ENCODE data around the gene GLCCI1.
A peak's percentile ranks its signal among the peaks of the same experiment; 100 is the strongest.
"Not testable (repeated sequence)": the region's sequence is repeated elsewhere in the genome, so short reads cannot be mapped to it uniquely, and the experiment has no call there.

The GLCCI1 gene

DNA sequence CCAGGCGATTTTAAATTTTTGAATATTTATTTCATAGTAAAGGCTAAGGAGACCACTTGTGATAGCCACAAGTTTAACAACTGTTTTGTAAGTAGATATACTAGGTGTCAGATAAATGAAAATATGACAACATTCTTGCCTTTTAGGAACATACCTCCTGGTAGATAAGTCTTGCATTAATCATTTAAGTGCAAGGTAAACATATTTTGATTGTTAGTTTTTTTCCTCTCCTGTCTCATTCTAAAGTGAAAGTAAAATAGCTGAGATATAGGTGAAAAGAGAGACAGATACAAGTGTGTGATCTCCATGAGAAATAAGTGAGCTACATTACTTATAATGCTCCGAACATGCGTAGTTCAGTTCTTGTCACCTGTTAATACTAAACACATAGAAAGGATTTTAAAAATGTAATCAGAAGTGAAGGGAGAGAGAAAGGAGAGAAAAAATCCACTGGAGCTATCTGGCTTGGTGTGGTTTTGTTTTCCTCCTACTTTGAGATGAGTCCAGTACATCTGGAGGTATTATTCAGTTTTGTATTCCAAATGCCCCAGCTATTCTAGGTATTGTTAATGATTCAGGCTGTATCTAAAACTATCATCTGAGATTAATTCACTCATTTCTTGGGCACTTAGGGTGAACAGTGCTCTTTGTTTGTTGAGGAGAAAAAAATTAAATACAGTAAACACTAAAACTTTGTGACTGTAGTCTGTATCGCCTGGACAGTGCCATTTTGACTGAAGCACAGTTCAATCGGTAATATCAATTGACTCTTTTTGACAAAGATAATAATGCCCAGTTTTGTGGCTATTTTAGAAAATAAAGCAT lies 21.2 kb downstream of the GLCCI1 start:
- no peak for DNase-seq (ENCODE audit: low spot score)

DNA sequence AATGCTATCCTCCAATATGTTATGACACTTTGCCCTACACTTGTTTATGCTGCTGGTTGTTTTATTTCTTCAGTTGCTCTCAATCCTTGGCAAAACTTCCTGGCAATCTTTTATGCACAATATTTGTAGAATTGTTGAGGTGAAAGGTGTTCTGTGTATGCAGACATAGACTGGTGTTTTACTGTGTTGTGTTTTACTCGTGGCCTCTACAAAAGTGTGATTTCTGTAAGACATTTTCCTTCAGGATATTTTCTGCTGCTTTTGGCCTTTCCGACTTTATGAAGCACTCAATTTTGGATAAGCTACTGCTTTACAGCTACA lies 21.8 kb downstream of the GLCCI1 start:
- no peak for DNase-seq (ENCODE audit: low spot score)

DNA sequence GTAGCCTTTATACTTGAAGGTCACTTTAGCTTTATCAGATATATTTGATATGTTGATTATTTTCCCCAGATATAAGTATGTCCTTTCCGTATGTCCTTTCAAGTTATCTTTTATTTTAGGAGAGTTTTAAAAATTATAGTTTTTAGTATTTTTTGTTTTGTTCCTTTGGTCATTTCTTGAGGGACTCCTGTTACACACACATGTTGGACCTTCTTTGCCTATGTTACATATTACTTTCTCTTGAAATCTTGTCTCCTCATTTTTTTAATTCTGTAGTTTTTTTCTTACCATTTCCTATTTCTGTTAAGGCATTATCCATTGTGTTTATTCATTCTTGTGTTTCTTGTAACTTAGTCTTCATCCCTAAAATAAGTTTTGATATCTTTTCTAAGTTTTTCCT lies 23.9 kb downstream of the GLCCI1 start:
- DNase-seq (ENCODE audit: low spot score) = no peak

DNA sequence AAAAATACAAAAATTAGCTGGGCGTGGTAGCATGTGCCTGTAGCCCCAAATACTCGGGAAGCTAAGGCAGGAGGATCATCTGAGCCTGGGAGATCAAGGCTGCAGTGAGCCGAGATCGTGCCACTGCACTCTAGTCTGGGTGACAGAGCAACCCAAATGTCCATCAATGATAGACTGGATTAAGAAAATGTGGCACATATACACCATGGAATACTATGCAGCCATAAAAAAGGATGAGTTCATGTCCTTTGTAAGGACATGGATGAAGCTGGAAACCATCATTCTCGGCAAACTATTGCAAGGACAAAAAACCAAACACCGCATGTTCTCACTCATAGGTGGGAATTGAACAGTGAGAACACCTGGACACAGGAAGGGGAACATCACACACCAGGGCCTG lies 26.8 kb downstream of the GLCCI1 start:
- DNase-seq (ENCODE audit: low spot score) = not testable (repeated sequence)

DNA sequence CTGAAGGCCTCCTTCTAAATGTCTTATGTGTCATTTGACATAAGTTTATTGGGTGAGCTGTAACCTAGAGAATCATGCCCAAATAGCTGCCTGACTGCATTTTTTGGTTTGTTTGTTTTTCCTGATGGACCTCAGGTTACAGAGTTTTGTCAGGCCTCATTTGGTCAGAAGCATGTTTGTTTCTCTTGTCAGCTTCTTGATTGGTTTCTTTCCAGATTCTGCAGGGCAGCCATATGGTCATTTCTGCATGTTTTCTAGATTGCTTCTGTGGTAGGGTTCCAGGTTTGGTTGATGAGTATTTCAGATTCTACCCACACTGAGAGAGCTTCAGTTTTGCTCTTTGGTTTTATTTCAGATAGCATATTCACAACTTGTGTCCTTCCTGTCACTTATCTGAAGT lies 28.0 kb downstream of the GLCCI1 start:
- DNase-seq (ENCODE audit: low spot score) = peak; percentile 4

DNA sequence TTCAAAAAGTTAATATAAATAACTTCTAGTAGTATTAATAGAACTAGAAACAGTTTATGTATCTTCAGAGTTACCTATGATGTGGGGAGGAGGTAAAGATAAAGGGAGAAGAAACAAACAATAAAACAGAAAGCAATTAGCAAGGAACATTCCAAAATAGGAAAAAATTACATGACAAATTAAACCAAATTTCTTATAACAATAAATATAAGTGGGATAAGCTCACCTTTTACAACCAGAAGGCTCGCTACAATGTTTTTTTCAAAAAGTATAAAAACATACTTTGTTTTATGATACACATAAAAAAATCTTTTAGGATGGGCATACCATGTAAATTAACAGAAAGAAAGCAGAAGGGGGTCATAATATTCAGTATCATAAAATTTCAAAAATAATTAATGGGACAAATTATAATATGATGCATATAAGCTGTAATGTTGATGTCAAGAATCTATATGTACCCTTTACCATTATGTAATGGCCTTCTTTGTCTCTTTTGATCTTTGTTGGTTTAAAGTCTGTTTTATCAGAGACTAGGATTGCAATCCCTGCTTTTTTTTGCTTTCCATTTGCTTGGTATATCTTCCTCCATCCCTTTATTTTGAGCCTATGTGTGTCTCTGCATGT lies 31.8 kb downstream of the GLCCI1 start:
- no peak for DNase-seq (ENCODE audit: low spot score)

DNA sequence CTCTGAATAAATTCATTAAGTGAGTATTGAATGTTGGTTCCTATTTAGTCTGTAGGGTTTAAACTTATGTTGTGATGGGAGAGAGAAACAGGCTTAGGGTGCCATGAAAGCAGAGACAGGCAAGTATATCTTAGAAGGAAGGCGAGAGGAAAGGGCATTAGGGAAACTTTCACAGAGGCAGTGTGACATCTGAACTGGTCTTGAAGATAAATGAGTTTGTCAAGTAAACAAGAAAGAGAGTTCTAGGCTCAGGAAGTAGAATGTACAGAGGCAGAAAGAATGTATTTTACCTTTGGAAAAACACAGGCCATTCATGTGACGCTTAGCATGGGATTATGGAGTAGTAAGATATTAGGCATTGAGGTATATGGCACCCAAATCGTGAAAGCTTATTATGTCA lies 34.5 kb downstream of the GLCCI1 start:
- no peak for DNase-seq (ENCODE audit: low spot score)

DNA sequence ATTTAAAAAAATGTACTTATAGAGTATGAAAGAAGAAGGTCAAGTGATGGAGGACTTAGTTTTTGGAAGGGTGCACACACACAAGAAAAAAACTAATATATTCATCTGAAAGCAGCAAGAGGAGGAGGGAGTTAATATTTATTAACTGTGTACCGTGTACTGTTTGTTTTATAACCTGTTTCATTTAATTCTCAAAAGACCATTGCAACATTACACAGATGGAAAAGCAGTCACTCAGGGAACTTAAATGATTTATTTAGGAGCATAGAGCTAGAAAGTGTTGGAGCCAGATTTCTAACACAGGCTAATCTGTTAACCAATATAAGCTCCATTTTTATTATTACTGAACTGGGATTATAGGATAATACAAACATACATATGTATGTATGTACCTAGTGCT lies 36.7 kb downstream of the GLCCI1 start:
- no peak for DNase-seq (ENCODE audit: low spot score)

DNA sequence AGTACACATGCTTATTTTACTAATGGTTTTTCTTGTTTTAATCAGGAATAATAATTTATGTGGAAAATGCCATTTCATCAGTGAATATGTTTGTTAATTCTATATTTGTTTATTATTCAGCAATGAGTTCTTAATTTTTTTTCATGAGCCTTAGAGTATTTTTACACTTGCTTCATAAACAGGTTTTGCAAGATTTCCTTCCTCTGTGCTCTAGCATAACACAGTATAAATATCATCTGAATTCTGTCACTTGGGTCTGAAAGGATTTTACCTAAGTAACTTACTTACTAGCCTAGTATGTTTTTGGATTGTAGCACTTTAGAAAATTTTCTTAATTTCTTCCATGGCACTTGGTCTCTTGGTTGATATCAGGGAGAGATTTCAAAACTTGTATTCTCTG lies 45.8 kb downstream of the GLCCI1 start:
- no peak for DNase-seq (ENCODE audit: low spot score)

DNA sequence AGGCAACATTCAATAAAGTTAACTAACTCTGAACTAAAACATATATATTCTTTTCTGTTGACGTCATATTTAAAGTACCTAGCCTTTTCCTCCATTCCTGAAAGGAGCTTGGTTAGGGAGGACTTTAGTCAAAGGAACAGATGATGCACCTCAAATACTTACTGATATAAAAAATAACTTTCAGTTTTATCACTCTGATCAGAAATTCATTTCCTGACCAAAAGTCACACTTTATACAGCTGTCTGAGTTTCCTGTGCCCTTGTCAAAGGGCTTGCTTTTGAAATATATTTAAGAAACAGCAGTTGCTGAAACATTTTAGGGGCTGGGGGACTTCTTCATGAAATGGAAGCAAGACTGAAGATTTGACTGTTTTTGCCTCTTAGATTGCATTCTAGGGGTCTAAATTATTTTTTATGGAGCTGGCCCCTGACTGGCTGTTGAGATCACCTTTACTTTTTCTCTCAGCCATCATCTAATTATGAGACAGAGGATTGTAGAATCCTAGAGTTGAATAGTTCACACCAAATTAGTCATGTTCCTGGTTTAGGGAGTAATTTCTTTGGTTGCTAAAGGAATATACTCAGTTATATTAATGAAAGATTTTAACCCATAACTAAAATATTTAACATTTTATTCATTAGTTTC lies 46.6 kb downstream of the GLCCI1 start:
- DNase-seq (ENCODE audit: low spot score) = no peak

DNA sequence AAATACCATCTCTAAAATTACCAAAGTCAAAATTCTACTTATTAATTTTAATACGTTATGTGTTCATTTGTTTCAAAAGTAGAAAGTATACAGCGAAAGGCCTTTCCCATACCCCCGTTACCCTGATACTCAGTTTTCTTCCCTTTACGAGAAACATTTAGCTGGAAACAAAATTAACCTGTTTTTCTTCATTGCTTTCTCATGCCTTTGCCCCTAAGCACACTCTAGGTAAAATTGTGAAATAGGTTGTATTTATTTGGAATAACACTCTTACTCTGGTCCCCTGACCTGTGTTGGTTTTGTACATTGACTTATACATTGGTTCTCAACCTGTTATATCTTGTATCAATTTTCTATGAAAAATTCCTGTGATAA lies 47.1 kb downstream of the GLCCI1 start:
- no peak for DNase-seq (ENCODE audit: low spot score)

DNA sequence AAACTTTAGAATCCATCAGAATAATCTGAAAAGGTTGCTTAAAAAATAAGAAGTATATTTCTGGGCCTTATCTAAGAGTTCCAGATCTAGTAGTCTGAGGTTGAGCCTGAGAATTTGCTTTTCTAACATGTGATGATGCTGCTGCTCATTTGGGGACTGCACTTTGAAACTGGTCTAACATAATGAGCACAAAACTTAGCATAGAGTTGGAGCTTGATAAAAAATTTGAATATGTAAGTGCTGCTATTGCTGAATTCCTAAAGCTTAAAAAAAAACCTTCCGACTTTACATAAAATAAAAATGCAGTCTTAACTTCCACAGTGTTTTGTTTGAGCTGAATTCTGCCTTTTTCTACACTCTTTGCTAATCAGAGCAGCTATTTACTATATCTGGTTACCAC lies 48.8 kb downstream of the GLCCI1 start:
- no peak for DNase-seq (ENCODE audit: low spot score)

DNA sequence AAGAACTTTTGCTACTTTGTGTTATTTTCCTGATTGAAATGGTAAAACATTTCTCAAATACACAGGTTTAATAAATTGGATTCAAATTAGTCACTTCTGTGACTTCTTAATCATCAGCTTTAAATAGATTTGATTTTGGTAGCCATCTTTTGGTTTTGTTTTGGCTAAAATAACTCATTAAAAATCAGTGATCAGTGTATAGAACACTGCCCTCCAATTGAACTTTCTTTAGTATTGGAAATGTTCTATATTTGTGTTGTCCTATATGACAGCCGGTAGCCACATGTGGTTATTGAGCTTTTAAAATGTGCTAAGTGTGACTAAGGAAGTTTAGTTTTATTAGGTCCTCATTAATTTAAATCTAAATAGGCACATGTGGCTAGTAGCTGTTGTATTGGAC lies 50.4 kb downstream of the GLCCI1 start:
- no peak for DNase-seq (ENCODE audit: low spot score)

DNA sequence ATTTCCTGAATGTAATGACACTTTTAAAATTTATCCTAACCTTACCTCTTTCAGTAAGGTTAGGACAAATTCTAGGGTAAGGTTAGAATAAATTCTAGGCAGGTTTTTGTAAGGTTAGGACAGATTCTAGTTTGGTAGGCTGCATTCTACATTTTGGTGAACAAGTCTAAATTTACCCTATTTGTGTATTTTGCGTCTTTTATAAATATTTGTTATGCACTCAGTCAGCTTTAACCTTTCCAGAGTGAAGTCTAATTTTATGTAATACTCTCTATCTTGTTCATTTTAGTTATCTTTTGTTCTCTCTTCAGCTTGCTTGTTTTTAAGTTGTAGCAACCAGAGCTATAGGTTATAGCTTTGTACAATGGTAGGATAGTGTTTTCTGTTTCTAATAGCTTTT lies 54.0 kb downstream of the GLCCI1 start:
- no peak for DNase-seq (ENCODE audit: low spot score)

DNA sequence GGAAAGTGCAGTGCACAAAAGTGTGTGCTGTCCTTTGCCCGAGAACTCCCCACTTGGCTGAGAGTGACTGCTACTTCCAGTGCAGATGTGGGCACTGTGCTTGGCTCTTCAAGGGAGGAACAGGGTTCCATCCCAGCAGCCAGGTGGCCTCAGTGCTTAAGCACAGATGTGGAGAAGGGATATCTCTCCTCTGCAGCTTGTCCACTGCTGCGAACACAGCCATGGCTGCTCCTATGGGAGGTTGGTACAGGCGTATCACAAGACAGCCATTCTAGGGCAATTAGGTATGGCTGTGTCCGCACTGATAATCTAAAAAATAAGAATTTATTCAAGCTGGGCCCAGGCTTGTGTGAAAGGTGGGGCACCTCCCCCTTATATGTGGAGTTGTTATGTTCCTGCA lies 66.6 kb downstream of the GLCCI1 start:
- DNase-seq (ENCODE audit: low spot score) = no peak

DNA sequence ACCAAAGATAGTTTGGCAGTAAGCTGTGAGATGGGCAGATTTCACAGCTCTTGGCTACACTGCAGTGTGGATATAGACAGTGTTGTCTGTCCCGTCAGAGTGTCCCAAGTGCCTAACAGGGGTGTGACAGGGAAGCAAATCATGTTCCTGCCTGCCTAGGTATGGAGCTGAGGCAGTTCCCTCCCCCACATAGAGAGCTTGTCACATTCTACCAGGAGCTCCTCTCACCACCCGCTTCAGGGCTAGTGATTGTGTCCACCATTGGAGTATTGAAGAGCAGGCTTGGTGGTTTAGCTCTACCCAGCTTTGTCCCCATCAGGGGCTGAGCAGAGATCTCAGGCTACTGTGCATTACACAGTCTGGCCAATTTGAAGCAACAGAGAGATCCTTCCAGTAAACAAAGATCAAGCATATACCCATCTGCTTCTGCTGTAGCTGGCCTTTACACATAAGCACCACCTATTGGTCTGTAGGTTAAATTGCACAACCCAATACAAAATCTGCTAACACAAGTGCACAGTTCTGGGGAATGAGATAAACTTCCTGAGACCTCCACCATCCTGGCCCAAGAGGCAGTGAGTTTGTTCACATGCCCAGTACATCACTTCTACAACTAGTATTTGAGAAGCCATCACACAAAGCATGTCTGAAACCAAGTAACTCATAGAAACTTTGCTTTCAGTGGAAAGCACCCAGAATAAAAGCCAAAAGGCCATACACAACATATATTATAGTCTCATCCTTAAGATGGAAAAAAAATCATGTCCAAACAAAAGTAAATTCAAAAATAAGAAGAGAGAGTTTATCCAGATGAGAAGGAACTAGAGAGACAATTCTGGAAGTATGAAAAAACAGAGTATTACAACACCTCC lies 67.3 kb downstream of the GLCCI1 start:
- peak; percentile 2 for DNase-seq (ENCODE audit: low spot score)

DNA sequence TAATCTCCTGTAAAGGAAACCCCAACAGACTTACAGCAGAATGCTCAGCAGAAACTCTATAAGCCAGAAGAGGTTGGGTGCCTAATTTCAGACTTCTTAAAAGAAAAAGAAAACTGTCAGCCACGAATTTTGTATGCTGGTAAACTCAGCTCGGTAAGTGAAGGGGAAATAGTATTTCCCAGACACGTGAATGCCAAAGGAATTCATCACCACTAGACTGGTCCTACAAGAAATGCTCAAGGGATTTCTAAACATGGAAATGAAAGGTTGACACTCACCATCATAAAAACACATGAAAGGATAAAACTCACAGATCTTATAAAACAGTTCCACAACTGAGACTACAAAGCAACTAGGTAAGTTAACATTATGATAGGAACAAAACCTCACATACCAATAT lies 68.6 kb downstream of the GLCCI1 start:
- DNase-seq (ENCODE audit: low spot score) = no peak

DNA sequence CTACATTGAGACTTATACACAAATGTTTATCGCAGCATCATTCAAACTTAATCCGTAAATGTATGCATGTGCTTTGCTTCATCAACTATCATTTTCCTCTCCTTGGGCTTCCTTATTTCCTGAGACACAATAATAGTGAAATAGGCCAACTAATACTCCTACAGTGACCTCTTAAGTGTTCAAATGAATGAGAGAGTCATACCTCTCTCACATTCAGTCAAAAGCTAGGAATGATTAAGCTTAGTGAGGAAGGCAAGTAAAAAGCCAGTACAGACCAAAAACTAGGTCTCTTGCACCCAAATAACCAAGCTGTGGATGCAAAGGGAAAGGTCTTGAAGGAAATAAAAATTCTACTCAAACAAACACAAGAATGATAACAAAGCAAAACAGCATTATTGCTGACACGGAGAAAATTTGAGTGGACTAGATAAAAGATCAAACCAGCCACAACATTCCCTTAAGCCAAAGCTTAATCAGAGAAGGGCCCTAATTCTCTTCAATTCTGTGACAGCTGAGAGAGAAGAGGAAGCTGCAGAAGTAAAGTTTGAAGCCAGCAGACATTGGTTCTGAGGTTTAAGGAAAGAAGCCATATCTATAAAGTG lies 72.3 kb downstream of the GLCCI1 start:
- no peak for DNase-seq (ENCODE audit: low spot score)

DNA sequence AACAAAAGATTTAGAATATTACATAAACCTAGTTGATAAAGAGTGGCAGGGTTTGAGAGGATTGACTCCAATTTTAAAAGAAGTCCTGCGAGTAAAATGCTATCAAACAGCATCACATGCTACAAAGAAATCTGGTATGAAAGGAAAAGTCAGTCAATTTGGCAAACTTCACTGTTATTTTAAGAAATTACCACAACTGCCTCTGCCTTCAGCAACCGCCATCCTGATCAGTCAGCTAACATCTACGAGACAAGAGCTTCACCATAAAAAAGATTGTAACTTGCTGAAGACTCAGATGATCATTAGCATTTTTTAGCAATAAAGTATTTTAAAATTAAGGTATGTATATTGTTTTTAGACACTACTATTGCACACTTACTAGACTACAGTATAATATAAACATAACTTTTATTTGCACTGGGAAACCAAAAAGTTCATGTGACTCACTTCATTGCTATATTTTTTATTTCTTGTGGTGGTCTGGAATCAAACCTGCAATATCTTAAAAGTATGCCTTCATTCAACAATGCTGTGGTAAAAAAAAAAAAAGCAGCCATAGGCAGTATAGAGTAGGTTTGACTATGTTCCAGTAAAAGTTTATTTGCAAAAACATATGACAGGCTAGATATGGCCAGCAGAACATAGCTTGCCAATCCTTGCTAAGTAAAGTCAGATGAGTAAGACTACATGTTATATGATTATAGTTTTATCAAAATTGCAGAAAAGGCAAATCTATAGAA lies 74.4 kb downstream of the GLCCI1 start:
- DNase-seq (ENCODE audit: low spot score) = peak; percentile 9

DNA sequence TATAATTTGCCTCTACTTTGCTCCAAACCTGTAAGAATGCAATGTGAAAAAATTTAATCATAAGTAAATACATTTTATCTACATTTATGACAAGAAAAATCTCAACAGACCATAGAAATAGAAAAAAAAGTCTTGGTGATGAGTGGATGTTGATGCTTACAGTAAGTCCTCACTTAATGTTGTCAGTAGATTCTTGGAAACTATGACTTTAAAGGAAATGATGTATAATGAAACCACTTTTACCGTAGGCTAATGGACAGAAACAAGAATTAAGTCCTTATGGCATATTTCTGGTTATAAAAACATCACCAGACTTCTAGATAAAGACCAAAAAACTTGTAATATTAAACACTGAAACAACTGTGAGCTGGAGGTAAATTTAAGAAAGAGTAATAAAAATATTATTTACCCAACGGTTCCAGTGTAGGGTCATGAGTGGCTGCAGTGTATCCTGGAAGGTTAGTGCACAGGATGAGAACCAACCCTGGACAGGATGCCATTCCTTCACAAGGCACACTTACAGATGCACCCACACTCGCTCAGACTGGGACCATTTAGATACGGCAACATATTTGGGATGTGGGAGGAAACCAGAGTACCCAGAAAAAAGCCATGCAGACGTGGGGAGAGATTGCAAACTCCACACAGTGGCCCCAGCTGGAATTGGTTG lies 76.3 kb downstream of the GLCCI1 start:
- no peak for DNase-seq (ENCODE audit: low spot score)

DNA sequence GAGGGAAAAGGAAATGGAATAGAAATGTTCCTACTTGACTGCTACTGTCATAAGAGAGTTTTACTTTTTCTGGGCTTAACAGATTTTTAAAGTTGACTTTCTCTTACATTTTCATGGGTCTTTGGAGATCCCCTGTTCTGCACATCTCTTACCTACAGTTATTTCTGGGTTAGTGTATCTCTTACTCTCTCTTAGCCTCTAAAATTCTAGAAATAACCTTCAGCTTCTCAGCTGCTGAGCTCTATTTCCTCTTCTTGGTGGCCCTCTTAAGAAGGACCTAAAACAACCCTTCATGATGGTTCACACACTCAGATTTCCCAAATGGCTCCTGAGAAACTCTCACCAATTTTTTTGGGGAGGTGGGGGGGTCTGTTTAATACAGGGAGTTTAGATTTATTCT lies 79.5 kb downstream of the GLCCI1 start:
- not testable (repeated sequence) for DNase-seq (ENCODE audit: low spot score)

Data from hepatic stellate cell (primary cell).